Activated T-helper 1 cell treated with anti-CD3 and anti-CD28 coated beads, Interleukin-12 subunit alpha, Interleukin-12 subunit beta, Interleukin-2, Interleukin-4 antibody, amounts not matched to agents 30 ng/mL and 10 ng/mL and 1 ng/mL, durations not matched to agents 14 hours and 24 hours and 36 hours (primary cell): ENCODE results near the gene SHH. TPM values are rescaled to one million over a fixed set of nuclear protein-coding genes. Genes with fewer than 3 reads are reported as not detected.

Source experiments
- DNase-seq: peaks from one replicate; pipeline ENCODE4 v3.0.0; 2021; ENCODE audit warnings: low spot score
- H3K27ac Mint-ChIP-seq: one replicate; pipeline ENCODE4 v1.8.0; 2021; ENCODE audit warnings: mild to moderate bottlenecking, mixed read lengths
- H3K27me3 Mint-ChIP-seq: one replicate; pipeline ENCODE4 v1.8.0; 2022; ENCODE audit warnings: mild to moderate bottlenecking, moderate library complexity, mixed read lengths; ENCODE audit not compliant: insufficient read depth
- H3K36me3 Mint-ChIP-seq: one replicate; pipeline ENCODE4 v1.8.0; 2021; ENCODE audit warnings: low read depth, mixed read lengths
- H3K4me1 Mint-ChIP-seq: one replicate; pipeline ENCODE4 v1.8.0; 2021; ENCODE audit warnings: low read depth, mixed read lengths
- H3K4me3 Mint-ChIP-seq: one replicate; pipeline ENCODE4 v1.8.0; 2021; ENCODE audit warnings: mild to moderate bottlenecking, moderate library complexity, mixed read lengths
- H3K9me3 Mint-ChIP-seq: one replicate; pipeline ENCODE4 v1.8.0; 2021; ENCODE audit warnings: mixed read lengths
- intact Hi-C: fragments of 100-400 bp; cut with micrococcal nuclease; formaldehyde crosslinking; loops from one replicate; pipeline ENCODE4 v1.15.1; 2024
- total RNA-seq: library from RNA; stranded (reverse); gene quantifications from 2 replicates; pipeline ENCODE4 v1.2.3, GENCODE V29; 2022

SHH gene
- total RNA-seq, 1 donor from 2014 or later = not detected

DNA sequence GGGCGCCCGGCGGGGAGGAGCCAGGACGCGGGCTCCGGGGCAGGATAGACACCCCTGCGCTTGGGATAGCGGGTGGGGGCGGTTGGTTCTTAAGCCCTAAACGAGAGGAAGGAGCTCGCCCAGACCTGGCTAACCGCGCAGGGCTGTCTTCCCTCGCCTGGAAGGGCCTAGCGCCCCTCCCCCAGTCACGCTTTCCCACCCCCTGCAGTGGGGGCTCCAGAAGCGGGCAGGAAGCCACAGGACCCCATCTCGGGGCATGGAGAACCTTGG lies 6.5 kb downstream of the SHH start:
- Mint-ChIP-seq H3K4me1 (peaks cover 16% of the 10 kb centered on the region), H3K27ac (no peak overlapping the region), H3K27me3 (peaks cover 52% of the 10 kb centered on the region), H3K9me3 (no peaks in the 10 kb centered on the region), H3K36me3 (peaks cover 2% of the 10 kb centered on the region), H3K4me3 (no peak overlapping the region)
- intact Hi-C loops = loop anchor here (2.0 to 10.0 kb wide), 4 partner anchors 273 to 809 kb away; no protein-coding TSS in a partner anchor
- DNase-seq = no peak

- no peaks in the 10 kb centered on the region for H3K9me3 Mint-ChIP-seq
- intact Hi-C loops = loop anchor here (2.0 to 10.0 kb wide), 4 partner anchors 272 to 810 kb away; no protein-coding TSS in a partner anchor
- no peak overlapping the region for H3K27ac Mint-ChIP-seq
- H3K4me3 Mint-ChIP-seq = peak overlapping the region; percentile 59
- H3K36me3 Mint-ChIP-seq = peaks cover 2% of the 10 kb centered on the region
- peak; percentile 33 for DNase-seq
- peaks cover 16% of the 10 kb centered on the region for H3K4me1 Mint-ChIP-seq
- H3K27me3 Mint-ChIP-seq = peaks cover 48% of the 10 kb centered on the region
These were observed 7.1 kb downstream of the SHH start for GRCh38 chr7:155804897-155805825.

GRCh38 chr7:155804431-155804831 lies 7.8 kb downstream of the SHH start:
- Mint-ChIP-seq H3K4me3 (no peak overlapping the region), H3K4me1 (peaks cover 16% of the 10 kb centered on the region), H3K27me3 (peaks cover 55% of the 10 kb centered on the region), H3K36me3 (peaks cover 2% of the 10 kb centered on the region), H3K27ac (no peak overlapping the region), H3K9me3 (no peaks in the 10 kb centered on the region)
- intact Hi-C loops = loop anchor here (2.0 to 10.0 kb wide), 4 partner anchors 272 to 810 kb away; no protein-coding TSS in a partner anchor
- no peak for DNase-seq

DNA sequence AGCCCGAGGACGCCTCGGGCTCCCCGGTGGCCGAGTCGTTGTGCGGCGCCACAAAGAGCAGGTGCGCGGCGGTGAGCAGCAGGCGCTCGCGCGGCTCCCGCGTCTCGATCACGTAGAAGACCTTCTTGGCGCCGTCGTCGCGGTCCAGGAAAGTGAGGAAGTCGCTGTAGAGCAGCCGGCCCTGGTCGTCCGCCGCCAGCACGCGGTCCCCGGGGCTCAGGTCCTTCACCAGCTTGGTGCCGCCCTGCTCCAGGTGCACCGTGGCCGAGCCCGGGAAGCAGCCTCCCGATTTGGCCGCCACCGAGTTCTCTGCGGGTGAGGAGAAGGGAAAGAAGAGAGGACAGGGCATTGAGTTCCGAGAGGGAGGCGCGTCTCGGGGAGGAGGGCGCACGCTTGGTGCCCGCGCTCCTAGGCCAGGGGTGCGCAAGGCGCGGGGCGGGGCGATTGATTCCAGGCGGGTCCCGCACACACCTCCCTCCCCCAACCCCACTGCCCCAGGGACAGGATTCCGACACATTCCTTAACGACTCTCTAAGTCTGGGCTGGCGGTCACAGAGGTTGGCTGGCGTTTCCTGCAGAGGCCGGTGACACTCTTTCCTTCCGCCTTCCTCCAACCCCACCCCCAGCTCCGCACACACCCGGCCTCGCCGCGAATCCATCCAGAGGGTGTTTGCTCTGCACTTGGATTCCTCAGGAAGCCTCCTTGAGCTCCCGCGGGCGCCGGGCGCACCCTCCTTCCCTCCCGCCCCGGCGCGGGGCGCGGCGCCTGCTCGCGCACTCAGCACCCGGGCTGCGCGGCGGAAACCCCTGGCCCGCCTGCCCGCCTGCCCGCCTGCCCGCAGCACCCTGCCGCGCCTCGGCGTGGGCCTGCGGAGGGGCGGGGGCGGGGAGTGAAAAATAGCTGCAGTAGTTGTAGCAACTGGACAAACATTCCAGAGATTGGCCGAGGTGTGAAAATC lies 8.6 kb downstream of the SHH start:
- Mint-ChIP-seq H3K4me1 (peaks cover 15% of the 10 kb centered on the region), H3K4me3 (peak overlapping the region; percentile 80), H3K9me3 (no peaks in the 10 kb centered on the region), H3K27me3 (peaks cover 58% of the 10 kb centered on the region), H3K27ac (no peak overlapping the region), H3K36me3 (peaks cover 2% of the 10 kb centered on the region)
- DNase-seq = no peak
- intact Hi-C loops = loop anchor here (1.0 to 10.0 kb wide), 5 partner anchors 9 to 811 kb away; partner anchors contain the start of gene SHH

GRCh38 chr7:155802906-155803417 lies 9.3 kb downstream of the SHH start:
- Mint-ChIP-seq H3K4me1 (peaks cover 21% of the 10 kb centered on the region), H3K9me3 (no peaks in the 10 kb centered on the region), H3K4me3 (no peak overlapping the region), H3K27ac (no peak overlapping the region), H3K27me3 (peaks cover 63% of the 10 kb centered on the region), H3K36me3 (peaks cover 2% of the 10 kb centered on the region)
- DNase-seq = no peak
- intact Hi-C loops = loop anchor here (1.0 to 10.0 kb wide), 2 partner anchors 9 to 812 kb away; partner anchors contain the start of gene SHH

DNA sequence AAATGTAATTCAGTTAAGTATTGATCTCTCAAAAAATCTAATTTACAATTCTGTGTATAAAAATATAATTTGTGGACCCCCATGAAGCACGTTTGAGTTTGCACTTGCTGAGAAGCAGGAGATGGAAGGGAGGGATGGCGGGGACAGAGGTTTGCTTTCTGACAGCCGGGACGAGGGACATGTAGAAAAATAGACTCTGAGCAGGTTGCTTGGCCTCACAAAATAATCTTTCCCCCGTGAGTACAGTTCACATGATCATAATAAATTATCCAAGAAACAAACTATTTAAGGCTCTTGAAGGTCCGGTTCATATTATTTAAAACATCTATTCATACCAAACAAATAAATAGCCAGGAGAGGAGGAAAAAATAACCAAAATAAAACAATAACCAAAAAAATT lies 10.0 kb downstream of the SHH start:
- H3K27ac Mint-ChIP-seq = peak overlapping the region; percentile 55
- H3K4me3 Mint-ChIP-seq = no peak overlapping the region
- peaks cover 57% of the 10 kb centered on the region for H3K27me3 Mint-ChIP-seq
- intact Hi-C loops = loop anchor here (10.0 kb wide), 1 partner anchor 813 kb away; no protein-coding TSS in a partner anchor
- H3K9me3 Mint-ChIP-seq = no peaks in the 10 kb centered on the region
- peaks cover 15% of the 10 kb centered on the region for H3K4me1 Mint-ChIP-seq
- DNase-seq = no peak
- H3K36me3 Mint-ChIP-seq = peaks cover 2% of the 10 kb centered on the region

- no peak for DNase-seq
- Mint-ChIP-seq H3K27me3 (peaks cover 45% of the 10 kb centered on the region), H3K27ac (no peak overlapping the region), H3K9me3 (no peaks in the 10 kb centered on the region), H3K4me3 (no peak overlapping the region), H3K4me1 (peaks cover 9% of the 10 kb centered on the region), H3K36me3 (peaks cover 2% of the 10 kb centered on the region)
- intact Hi-C loops = loop anchor here (10.0 kb wide), 1 partner anchor 814 kb away; no protein-coding TSS in a partner anchor
These were observed 11.5 kb downstream of the SHH start for GRCh38 chr7:155800741-155801267.

- DNase-seq = no peak
- peaks cover 46% of the 10 kb centered on the region for H3K27me3 Mint-ChIP-seq
- peaks cover 2% of the 10 kb centered on the region for H3K36me3 Mint-ChIP-seq
- intact Hi-C loops = loop anchor here (10.0 kb wide), 1 partner anchor 814 kb away; no protein-coding TSS in a partner anchor
- no peak overlapping the region for H3K27ac Mint-ChIP-seq
- H3K9me3 Mint-ChIP-seq = no peaks in the 10 kb centered on the region
- peaks cover 9% of the 10 kb centered on the region for H3K4me1 Mint-ChIP-seq
- H3K4me3 Mint-ChIP-seq = no peak overlapping the region
These were observed 12.0 kb downstream of the SHH start for GRCh38 chr7:155800301-155800700.

DNA sequence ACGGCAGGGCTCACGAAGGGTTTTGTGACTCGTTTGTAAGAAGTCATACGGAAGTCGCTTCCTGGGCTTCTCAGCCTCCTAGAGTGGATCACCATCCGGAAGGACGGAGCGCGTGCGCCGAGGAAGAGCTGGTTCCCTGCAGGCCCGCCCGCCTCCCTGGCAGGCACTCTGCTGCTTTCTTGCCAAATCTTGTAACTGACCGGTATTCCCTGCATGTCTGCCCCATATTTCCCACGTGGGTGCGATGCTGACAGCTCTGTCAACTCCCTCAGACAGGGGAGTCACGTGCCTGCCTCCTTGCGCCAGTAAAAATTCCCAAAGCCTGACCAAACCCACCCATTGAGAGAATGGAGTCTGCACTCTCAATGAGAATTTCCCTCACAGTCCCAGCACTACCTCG lies 12.7 kb downstream of the SHH start:
- Mint-ChIP-seq H3K4me1 (peaks cover 9% of the 10 kb centered on the region), H3K27ac (no peak overlapping the region), H3K9me3 (no peaks in the 10 kb centered on the region), H3K4me3 (no peak overlapping the region), H3K36me3 (peaks cover 2% of the 10 kb centered on the region), H3K27me3 (peaks cover 45% of the 10 kb centered on the region)
- intact Hi-C loops = loop anchor here (5.0 kb wide), 1 partner anchor 1028 kb away; no protein-coding TSS in a partner anchor
- DNase-seq = no peak

DNA sequence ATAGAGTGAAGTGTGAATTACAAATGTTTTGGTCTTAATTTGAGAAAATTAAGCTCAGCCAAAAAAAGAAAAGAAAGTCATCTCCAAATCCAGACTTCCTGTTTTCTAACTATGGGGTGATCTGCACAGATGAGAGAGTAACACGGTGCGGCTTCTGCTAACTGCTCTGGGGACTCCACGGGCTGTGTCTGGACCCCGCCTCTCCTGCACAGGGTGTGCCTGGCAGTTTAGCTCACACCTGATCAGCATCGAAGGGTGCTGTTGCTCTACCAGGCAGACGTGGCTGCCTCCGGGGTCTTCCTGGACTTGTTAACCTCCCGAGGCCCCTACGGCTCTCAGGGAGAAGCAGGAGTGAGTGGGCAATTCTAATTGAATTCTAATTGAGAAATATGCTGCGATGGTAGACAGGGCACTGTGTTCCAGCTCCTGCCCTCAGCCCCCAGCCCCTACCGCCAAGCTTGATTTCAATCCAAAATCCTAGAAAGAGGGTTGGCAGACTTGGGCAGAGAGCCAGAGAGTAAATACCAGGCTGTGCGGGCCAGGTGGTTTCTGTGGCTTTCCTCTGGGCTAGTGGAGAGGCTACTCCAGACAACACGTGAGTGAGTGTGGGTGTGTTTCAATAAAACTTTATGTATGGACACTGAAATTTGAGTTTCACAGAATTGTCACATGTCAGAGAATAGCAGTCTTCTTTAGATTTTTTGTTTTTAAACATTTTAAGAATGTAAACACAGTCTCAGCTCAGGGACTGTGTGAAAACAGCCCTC lies 13.4 kb downstream of the SHH start:
- intact Hi-C loops = loop anchor here (5.0 kb wide), 1 partner anchor 1028 kb away; no protein-coding TSS in a partner anchor
- H3K36me3 Mint-ChIP-seq = peaks cover 2% of the 10 kb centered on the region
- H3K4me1 Mint-ChIP-seq = peaks cover 9% of the 10 kb centered on the region
- H3K27ac Mint-ChIP-seq = no peak overlapping the region
- no peaks in the 10 kb centered on the region for H3K9me3 Mint-ChIP-seq
- peaks cover 44% of the 10 kb centered on the region for H3K27me3 Mint-ChIP-seq
- no peak for DNase-seq
- no peak overlapping the region for H3K4me3 Mint-ChIP-seq

GRCh38 chr7:155797262-155798250 lies 14.7 kb downstream of the SHH start:
- Mint-ChIP-seq H3K9me3 (no peaks in the 10 kb centered on the region), H3K36me3 (no peaks in the 10 kb centered on the region), H3K4me3 (no peak overlapping the region), H3K27ac (no peak overlapping the region), H3K27me3 (peaks cover 39% of the 10 kb centered on the region), H3K4me1 (peaks cover 9% of the 10 kb centered on the region)
- DNase-seq = no peak
- intact Hi-C loops = loop anchor here (5.0 kb wide), 1 partner anchor 1030 kb away; no protein-coding TSS in a partner anchor
